Measurements from ENCODE around the gene CAMKMT.

The CAMKMT gene

DNA sequence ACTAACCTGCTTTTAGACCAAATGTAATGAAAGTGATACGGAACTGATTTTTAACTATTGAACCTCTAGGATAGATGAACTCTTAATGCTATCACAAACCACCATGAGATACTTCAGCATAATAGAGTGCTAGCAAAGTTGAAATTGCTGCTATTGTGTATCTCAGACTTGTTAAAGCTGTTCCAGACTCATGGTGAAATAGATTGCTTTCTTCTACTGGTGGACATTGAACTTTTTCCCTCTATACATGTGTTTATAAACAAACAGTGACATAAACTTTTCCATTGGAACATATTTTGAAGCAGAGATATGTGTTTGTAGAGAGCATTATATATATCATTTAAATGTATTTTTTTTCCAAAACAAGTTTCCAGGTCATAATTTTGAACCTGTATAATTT lies 157.3 kb downstream of the CAMKMT start:
- DNase-seq: no peak

DNA sequence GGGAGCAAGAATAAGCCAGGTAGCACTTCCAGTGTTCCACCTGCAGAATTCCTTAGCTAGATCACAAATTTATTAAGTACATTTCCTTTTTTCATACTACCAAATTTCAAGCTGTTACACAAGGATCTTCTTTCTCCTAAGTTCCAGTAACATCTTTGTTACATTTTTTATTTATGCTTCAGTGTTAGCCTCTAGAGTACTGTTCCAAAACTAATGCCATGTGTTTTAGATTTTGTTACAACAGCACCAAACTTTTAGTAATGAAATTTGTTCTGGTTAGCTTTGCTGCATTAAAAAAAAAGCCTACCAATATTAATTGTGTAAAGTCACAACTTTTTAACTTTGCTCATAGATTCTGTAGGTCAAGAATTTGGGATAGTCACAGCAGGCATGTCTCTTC lies 161.1 kb downstream of the CAMKMT start:
- no peak for DNase-seq

DNA sequence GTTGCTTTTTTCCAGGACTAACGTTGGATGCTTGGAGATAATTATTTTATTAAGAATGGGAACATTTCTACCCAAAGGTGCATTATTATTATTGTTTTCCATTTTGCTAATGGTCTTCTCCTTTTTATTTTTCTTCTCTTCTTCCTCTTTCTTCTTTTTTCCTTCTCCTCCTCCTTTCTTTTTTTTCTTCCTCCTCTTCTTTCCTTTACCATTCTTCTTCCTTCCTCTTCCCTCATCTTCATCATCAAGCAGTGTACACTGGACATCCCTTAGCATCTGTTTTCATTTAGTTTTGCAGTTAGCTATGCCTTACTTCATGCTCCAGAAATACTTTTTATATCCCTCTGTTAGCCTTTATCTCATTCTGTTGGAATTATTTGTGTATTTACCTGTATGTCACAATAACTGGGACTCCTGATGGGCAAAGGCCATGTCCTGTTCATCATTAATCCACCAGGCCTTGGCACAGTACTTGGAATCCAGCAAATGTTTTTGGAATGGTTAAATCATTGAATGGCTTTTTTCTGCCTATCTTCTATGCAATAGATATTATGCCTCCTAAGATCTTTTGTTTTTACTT lies 162.7 kb downstream of the CAMKMT start:
- DNase-seq: no peak

DNA sequence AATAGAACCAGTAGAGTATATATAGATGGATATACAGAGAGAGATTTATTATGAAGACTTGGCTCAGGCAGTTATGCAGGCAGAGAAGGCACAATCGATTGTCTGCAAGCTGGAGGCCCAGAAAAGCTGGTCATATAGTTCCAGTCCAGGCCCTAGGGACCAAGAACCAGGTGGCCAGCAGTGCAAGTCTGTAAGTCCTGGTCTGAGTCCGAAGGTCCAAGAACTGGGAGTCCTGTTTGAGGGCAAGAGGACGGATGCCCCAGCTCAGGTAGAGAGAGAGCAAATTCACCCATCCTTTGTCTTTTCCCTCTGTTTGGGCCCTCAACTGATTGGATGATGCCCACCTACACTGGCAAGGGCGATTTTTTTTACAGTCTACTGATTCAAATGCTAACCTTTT lies 164.6 kb downstream of the CAMKMT start:
- DNase-seq: no peak

DNA sequence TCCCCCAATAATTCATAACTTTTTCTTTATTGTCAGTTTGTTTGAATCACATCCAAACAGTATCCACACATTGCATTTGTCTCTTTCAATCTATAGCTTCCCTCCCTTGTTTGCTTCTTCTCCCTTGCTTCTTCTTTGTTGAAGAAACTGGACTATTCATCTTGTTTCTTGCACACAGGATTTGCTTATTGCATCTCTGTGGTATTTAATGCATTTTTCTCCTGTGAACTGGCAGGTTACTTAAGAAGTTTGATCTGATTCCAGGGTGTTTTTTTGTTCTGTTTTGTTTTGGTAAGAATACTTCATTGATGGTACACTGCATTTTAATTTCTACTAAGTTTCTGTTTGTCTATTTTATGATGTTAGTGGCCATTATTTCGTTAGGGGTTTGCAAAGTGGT lies 166.8 kb downstream of the CAMKMT start:
- no peak for DNase-seq

DNA sequence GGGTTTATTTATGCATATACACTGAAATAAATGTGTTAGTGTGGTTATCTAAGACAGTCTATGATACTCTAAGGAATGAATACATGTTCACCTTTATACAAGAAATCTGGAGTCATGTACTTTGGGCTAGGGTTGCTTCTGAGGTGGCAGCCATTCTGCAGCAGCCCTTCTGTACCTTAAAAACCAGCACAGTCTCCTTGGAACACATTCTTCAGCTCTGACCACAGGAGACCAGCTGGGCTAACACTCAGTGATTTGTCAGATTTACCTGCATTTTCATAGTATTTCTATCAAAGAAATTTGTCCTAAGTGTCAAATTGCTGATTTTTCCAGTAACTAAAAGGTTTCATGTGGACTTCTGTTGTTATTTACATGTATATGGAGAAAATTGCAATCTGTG lies 167.7 kb downstream of the CAMKMT start:
- DNase-seq: no peak

DNA sequence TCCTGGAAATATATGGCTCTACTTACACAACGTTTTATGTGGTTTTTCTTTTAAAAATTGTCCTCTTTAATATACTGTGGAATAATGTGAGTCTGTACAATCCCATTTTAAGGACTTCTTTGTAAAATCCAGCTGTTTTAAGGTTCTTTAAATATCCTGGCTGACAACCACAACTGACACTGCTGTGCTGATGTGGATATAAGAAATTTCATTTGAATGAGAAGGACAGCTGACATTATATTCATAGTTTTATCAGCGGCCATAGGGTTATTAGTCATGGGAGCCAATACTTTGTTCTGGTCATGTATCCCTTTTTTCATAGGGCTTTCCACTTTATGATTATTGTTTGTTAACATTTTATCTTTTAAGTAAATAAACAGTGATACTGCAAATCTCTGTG lies 169.5 kb downstream of the CAMKMT start:
- DNase-seq: no peak

DNA sequence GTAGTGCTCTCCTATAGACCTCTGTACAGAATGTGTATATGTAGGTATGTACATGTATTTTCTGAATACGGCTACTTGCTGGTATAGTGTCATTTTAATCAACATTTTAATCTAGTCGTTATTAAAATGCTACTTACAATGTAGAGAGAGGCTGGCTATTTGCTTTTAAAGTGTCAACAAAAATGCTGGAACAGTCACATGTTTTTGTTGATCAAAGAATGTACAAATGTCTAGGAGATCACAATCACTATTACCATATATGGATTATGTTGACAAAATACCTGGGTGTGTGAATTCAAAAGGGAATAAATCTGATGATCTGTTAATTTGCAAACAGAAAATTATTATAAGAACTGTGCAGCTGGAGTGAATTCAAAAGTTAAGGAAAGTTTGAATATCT lies 170.3 kb downstream of the CAMKMT start:
- no peak for DNase-seq

DNA sequence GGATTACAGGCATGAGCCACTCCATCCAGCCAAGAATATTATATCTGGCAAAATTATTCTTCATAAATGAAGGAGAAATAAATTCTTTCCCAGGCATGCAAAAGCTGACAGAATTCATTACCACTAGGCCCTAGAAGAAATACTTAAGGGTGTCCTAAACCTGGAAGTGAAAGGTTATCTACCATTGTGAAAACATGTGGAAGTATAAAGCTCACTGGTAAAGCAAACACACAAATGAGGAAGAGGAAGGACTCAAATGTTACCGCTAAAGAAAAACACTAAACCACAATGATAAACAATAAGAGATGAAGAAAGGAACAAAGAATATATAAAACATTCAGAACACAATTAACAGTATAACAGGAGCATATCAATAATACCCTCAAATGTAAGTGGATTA lies 171.8 kb downstream of the CAMKMT start:
- no peak for DNase-seq

DNA sequence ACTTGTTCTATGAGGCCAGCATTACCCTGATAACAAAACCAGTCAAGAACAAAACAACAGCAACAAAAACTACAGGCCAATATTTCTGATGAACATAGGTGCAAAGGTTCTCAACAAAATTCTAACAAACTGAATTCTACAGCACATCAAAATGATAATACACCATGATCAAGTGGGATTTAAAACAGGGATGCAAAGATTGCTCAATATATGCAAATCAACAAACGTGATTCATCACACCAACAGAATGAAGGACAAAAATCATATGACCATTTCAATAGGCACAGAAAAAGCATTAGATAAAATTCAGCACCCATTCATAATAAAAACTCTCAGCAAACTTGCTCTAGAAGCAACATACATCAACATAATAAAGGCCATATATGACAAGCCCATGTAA lies 173.6 kb downstream of the CAMKMT start:
- DNase-seq: no peak

DNA sequence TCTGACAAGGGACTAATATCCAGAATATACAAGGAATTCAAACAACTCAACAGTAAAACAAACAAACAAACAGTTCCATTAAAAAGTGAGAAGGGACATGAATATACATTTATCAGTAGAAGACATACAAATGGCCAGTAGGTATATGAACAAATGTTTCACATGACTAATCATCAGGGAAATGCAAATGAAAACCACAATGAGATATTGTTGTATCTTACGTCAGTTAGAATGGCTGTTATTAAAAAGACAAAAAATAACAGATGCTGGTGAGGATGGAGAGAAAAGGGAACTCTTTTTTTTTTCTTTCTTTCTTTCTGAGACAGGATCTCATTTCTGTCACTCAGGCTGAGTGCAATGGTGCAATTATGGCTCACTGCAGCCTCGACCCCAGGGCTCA lies 175.5 kb downstream of the CAMKMT start:
- no peak for DNase-seq

DNA sequence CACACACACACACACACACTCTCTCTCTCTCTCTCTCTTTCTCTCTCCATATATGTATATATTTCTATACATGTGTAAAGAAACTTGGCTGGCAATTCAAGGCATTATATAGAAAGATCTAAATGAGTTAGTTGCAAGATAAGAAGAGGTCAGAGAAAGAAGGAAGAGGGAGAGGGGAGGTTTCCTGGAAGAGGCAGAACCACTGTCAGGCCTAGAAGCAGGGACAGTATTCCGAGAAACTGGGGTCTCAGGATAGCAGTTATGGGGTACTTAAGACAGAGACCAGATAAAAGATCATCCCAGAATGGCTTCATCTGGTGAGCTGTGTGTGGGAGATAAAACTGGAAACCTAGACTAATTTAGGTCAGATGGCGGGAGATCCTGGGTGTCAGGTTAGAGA lies 180.8 kb downstream of the CAMKMT start:
- no peak for DNase-seq

DNA sequence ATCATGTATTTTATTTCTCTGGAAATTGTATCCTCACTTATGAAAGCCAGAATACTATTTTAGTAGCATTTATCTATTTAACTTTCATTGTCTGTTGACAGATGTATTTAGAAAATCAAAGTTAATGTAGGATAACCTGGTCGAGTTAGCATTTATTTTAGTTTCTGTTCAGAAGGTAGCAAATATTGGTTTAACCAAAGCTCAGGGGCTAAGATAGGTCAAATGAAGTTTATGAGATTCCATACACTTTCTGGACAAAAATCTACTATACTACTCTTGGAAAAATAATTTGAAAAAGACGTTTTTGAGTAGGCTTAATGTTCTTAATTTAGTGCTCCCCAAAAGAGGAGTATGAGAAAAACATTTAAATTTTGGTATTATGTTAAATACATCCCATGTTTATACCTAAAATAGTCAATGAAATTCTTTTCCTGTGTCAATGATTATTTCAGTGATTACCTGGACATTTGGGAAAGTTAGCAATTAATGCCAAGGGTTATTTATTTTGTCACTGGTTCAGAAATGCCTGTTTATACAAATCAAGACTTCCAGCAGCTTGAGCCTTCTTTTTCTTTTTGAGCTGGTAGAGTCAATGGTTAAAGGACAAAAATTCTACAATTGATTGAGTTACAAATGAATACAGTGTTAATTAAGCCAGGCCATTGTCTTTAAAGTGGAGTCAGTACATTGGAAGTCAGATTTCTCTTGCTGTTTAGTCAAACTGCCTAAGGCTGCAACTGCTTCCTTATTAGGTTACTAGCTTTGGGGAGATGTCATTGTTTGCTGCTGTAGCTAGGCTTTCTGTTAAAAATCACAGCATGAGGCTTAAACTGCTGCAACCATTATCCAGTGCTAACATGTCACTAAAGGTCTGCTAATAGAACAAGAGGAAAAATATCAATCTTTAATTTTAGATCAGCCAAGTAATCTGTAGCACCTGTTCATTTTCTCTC lies 182.3 kb downstream of the CAMKMT start:
- DNase-seq: peak; percentile 4

DNA sequence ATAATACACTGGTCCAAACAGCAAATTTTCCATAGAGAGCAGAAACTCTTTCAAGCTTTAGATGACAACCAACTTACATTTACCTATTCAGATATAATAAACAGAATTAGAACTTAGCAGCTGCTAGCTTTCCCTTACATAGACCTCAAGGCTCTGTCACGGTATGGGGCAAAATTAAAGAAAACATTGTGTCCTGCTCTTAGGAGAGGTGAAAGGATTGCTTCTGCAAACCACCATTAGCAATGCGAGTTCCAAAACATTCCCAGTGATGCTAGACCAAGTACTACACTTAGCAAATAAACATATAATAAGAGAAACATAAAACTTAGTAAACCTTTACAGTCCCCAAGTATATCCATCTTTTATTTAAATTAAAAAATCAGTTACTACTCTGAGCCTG lies 183.3 kb downstream of the CAMKMT start:
- no peak for DNase-seq

DNA sequence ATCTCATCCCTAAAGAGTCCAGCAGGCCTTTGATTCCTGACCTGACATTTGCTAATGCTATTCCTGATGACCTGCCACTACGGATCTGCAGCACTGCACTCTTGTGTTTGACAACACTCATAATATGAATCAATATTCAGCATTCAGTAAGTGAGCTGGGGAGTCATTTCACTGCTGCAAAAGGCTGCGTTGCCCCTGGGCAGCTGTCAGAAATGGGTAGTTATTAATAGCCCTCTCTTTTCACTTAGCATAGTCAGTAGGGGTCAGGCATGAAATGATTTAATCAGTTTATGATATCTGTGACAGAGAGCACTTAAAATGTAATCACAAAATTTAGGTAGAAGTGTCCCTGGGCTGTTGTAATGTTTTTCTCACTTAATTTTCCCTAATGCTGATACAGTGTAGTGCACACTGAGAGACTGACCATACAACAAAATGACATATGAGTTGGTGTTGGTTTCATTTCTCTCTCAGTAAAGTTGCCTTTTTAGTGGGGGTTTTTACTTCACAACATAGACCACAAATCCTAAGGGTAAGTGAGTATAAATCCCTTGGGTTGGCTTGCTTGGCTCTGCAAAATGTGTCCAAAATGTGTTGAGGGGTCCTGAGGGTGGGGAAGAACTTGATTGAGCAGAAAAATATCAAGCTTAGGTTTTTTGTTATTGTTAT lies 184.8 kb downstream of the CAMKMT start:
- no peak for DNase-seq

DNA sequence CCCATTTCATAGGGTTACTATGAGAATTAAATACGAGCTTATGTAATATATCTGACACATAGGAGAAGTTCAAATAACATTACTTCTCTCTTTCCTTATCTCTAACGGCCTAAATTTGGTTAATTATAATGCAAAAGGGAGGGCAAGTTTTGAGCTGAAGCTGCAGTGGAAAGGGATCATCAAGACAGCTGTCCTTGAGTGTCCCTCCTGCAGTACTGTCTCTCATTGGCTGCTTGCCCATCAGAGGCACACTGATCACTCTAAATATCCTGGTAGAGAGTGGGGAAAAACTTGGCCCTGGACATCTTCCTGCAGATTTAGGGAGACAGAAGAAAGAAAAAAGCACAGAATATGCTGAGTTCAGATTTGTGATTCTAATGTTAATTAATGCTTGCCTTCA lies 186.0 kb downstream of the CAMKMT start:
- no peak for DNase-seq

DNA sequence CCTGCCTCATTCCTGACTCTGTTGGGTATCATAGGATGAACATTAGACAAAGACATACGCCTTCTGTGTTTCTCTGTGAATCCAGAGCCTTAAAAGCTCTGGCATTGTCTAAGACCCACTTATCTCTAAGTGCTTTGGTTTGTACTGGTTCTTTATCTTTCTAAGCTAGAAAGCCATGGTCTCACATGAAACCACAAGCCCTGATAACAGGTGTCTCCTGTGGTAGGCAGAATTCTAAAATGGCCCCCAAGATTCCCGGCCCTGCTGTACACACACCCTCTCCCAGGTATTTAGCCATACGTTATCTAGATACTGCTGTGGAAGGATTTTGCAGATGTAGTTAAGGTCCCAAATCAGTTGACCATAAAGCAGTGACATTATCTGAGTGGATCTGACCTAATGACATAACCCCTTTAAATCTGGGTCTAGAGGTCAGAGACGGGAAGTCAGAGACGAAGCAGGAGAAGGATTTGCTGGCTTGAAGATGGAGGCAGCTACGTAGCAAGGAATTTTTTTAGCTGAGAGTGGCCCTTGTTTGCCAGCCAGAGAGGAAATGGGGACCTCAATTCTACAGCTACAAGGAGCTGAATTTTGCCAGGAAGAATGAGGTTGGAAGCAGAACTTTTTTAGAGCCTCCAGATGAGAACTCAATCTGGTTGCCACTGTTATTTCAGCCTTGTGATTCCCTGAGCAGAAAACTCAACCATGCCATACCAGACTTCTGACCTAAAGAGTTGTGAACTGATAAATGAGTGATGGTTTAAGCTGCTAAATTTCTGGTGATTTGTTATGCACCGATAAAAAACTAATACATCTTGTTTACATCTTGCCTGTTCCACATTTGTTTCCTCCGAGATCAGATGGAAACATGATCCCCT lies 186.7 kb downstream of the CAMKMT start:
- DNase-seq: no peak

DNA sequence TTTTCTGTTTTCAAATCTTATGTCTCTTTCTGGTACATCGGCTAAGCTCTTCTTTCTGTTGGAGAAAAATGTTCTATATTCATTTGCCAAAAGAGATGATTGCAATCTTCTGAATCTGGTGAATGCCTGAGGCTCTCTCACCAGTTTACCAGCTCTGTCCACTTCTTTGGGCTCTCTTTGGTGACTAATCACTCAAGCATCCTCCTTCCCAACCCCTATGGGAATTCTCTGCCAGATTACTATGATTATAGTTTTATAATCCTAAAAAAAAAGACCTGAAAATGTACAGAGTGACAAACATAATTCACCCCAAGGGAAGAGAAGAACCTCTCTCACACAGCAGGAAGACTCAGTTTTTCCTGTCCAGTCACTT lies 187.3 kb downstream of the CAMKMT start:
- DNase-seq: no peak

DNA sequence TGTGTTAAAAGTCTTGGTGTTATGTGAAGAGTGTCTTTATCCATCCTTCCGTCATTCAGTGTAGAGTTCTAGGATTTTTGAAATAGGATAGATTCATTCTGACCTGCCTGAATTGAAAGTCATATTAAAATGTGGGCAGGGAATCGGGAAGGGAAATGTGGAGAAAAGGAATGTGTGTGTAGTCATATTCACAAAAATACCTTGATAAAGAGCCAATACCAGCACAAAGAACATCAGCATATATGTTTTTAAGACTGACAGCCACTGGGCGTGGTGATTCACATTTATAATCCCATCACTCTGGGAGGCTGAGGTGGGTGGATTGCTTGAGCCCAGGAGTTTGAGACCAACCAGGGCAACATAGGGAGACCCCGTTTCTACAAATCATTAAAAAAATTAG lies 188.1 kb downstream of the CAMKMT start:
- DNase-seq: no peak

DNA sequence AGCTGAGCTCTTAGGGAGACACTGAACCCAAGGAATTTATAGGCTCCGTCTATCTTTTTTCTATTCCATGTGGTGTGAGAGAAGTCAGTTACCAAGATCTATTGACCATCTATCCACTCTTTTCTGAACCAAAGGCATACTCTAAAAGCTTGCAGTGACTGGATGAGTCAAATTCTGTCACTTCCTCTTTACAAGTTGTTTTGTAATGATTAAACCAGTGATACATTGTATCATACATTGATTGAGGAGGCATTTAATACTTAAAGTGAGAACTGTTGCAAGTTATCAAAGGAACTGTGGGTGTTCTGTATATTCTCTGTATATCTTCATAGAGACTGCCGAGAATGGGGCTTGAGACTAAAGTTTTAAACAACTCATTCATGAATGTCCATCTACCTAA lies 188.8 kb downstream of the CAMKMT start:
- no peak for DNase-seq

DNA sequence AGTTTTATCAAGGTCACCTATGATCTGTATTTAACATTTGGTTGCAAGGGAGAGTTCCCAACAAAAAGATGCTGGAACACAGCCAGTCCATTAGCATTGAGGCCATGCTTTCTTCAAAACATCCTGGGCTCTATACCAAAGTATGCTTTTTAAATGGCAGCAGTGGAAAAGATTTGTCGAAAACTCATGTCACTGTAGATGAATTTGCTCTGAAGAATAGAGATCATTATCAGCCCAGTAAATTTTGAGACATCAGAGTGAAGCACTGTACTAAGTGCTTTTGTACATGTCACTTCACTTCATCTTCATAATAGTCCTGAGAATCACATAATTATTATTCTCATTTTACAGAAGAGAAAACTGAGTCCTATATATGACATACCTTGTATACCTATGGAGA lies 189.8 kb downstream of the CAMKMT start:
- no peak for DNase-seq

DNA sequence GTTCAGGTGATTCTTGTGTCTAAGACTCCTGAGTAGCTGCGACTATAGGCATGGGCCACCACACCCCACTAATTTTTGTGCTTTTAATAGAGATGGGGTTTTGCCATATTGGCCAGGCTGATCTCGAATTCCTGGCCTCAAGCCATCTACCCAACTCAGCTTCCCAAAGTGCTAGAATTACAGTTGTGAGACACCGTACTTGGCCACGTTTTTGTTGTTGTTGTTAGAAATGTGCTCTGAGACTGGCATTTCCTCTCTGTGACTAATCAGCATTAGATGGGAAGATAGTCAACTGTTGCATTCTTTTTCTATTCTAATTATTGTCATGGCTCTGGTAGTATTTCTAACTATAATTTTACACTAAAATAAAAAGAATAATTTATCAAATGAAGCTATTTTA lies 191.7 kb downstream of the CAMKMT start:
- DNase-seq: no peak

DNA sequence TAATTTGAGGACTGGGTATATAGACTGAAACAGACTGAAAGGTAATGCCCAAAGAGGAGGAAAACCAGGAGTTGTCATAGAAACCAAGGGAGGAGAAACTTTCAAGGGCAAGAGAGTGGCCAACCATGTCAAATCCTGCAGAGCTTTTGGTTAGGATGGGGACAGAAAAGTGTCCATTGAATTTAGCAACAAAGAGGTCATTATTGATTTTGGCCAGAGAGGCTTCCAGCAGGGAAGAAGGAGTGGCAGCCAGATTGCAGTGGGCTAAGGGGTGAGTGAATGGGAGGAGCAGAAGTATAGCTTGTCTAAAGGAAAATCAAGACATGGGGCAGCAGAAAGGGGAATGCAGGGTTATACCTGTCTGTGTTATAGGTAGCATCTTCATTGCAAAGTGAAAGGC lies 194.0 kb downstream of the CAMKMT start:
- no peak for DNase-seq

Measured in DMS53 (cell line).